NT2/D1 (cell line): Measurements from ENCODE around the gene KCNG4.

Experiments
- SUZ12 ChIP-seq: IDR thresholded peaks from 2 replicates; pipeline ENCODE4 v1.6.1; 2011; ENCODE audit not compliant: insufficient read length, insufficient read depth; ENCODE audit errors: extremely low read depth
- YY1 ChIP-seq: IDR thresholded peaks from 2 replicates; pipeline ENCODE4 v1.6.1; 2011; ENCODE audit not compliant: insufficient read length, insufficient read depth
- ZNF274 ChIP-seq: IDR thresholded peaks from 2 replicates; pipeline ENCODE4 v1.6.1; 2011; ENCODE audit warnings: mild to moderate bottlenecking, low read depth, low read length

GRCh38 chr16:84260766-84261554 lies 21.1 kb upstream of the KCNG4 start:
- no peak for TF ChIP-seq ZNF274
- no peak for TF ChIP-seq YY1
- no peak for TF ChIP-seq SUZ12
